Fibroblast of villous mesenchyme (primary cell): ENCODE measurements around the gene CFAP100. TPM values are rescaled to one million over a fixed set of nuclear protein-coding genes. Genes with fewer than 3 reads are reported as not detected.

Experiments used
- DNase-seq: peaks from one replicate; pipeline ENCODE4 v3.0.0-alpha.2; 2010; ENCODE audit warnings: low read depth
- H3K4me3 ChIP-seq: 2 replicates; pipeline ENCODE4 v1.5.1; 2011; ENCODE audit warnings: low read depth, mild to moderate bottlenecking, low read length
- total RNA-seq: library from RNA; depleted of rRNA; stranded (reverse); fragments of >200 nt; gene quantifications from 2 replicates; pipeline ENCODE4 v1.2.3, GENCODE V29; 2012
- TF ChIP-seq, protein P1 (sequence below): IDR thresholded peaks from 2 replicates; pipeline ENCODE4 v1.5.1; 2012; ENCODE audit warnings: low read depth, mild to moderate bottlenecking, low read length; ENCODE audit not compliant: insufficient read depth

The CFAP100 gene
- total RNA-seq, 1 donor: not detected

GRCh38 chr3:126476166-126477060 lies 81.7 kb downstream of the CFAP100 start:
- DNase-seq: no peak
- TF ChIP-seq, protein P1, sequence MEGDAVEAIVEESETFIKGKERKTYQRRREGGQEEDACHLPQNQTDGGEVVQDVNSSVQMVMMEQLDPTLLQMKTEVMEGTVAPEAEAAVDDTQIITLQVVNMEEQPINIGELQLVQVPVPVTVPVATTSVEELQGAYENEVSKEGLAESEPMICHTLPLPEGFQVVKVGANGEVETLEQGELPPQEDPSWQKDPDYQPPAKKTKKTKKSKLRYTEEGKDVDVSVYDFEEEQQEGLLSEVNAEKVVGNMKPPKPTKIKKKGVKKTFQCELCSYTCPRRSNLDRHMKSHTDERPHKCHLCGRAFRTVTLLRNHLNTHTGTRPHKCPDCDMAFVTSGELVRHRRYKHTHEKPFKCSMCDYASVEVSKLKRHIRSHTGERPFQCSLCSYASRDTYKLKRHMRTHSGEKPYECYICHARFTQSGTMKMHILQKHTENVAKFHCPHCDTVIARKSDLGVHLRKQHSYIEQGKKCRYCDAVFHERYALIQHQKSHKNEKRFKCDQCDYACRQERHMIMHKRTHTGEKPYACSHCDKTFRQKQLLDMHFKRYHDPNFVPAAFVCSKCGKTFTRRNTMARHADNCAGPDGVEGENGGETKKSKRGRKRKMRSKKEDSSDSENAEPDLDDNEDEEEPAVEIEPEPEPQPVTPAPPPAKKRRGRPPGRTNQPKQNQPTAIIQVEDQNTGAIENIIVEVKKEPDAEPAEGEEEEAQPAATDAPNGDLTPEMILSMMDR: no peak
- H3K4me3 ChIP-seq: peak overlapping the region; percentile 63

DNA sequence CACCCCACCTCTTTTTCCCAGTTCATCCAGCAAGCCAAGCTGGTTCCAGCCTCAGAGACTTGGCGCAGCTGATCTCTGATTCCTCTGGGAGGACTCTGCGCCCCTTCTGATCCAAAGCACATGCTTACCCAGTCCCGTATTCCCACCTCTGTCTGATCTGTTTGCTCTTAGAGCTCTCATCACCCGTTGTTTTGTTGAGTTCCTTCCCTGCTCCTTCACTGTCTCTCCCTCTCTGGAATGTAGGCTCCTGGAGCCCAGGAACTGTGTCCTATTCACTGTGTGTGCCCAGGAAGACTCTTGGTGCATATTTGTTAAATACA lies 82.3 kb downstream of the CFAP100 start:
- no peak overlapping the region for H3K4me3 ChIP-seq
- DNase-seq: no peak
- TF ChIP-seq, protein P1: no peak

DNA sequence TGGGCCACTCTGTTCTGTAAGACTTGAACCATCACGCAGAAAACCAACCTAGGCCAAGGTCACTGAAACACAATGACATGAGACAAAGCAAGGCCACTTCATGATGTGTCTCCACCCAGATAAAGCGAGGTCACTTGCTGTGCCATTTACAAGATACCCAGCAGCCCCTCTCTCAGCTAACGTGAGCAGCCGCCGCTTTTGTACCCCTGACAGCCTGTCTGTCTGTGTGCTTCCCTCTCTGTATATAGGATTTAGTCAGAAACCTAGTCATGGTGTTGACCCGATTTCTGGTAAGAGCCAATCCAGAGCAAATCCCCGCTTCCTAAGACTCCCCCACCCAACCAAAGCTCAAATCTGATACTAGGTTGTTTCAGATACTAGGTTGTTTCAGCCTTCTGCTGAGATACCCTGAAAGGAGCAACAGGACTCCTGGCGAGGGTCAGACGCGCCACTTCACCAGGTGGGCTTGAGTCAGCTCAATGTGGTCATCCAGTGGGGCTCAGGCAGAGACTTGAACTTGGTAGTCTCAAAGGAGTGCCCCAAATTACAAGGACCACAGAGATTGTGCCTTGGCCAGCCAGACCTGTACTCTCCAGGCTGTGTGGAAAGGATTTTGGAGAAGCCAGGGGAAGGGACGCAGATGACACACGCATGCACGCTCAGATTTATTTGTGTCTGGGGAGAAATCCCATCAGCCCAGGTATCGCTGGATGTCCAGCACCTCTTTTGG lies 84.0 kb downstream of the CFAP100 start:
- TF ChIP-seq, protein P1: no peak
- H3K4me3 ChIP-seq: no peak overlapping the region
- no peak for DNase-seq

- H3K4me3 ChIP-seq: no peak overlapping the region
- DNase-seq: no peak
- TF ChIP-seq, protein P1: no peak
These were observed 84.9 kb downstream of the CFAP100 start for GRCh38 chr3:126479642-126480041.

DNA sequence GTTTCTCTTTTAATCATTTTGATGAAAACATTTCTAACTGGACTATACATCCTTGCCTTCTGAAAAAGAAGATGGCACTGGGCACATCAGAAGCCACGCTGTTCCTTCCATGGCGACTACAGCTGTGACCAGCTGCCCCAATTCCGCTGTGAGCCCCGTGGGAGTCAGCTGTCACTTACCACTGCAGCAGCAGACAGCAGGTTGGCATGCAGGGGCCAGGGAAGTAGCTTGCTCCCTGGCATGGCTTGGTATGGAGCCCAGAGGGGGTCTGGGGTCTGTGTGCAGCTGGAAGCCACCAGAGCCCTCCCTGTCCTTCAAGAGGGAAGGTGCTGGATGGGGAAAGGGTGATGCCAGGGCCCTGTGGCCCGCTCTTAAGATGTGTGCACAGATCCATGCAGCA lies 85.5 kb downstream of the CFAP100 start:
- TF ChIP-seq, protein P1: no peak
- no peak overlapping the region for H3K4me3 ChIP-seq
- DNase-seq: no peak

DNA sequence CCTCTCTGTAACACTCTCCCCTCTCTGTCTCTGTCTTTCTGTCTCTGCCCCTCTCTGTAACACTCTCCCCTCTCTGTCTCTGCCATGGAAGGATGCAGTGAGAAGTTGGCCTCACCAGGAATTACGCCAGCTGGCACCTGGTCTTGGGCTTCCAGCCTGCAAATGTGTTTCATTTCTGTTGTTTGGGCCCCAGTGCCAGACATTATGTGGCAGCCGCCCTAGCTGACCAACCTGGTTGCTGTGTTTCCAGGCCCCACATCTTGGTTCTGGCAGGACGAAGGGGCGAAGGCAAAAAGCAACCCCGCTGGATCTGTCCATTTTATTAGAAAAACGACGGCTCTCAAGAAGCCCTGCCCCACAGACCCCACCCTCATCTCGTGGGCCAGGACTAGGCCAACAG lies 86.2 kb downstream of the CFAP100 start:
- no peak overlapping the region for H3K4me3 ChIP-seq
- TF ChIP-seq, protein P1: no peak
- no peak for DNase-seq
